GM10266 (cell line): ENCODE data around the gene TRIM33.

Experiments
- DNase-seq: peaks from one replicate; pipeline ENCODE4 v3.0.0; 2012; ENCODE audit errors: extremely low spot score
- CTCF ChIP-seq: IDR thresholded peaks from 2 replicates; pipeline ENCODE4 v1.5.1; 2012; ENCODE audit warnings: mild to moderate bottlenecking, low read depth; ENCODE audit not compliant: control insufficient read depth, insufficient read depth; ENCODE audit errors: missing control alignments

The TRIM33 gene

GRCh38 chr1:114467491-114467890, 43.5 kb downstream of the TRIM33 start:
- DNase-seq, result no peak
- TF ChIP-seq CTCF, result no peak

GRCh38 chr1:114466334-114467014, 44.5 kb downstream of the TRIM33 start:
- TF ChIP-seq CTCF, result no peak
- no peak for DNase-seq

- no peak for TF ChIP-seq CTCF
- DNase-seq, result no peak
Measured at GRCh38 chr1:114462963-114463362, 48.0 kb downstream of the TRIM33 start.

GRCh38 chr1:114462341-114462740, 48.7 kb downstream of the TRIM33 start:
- no peak for DNase-seq
- TF ChIP-seq CTCF, result no peak

- no peak for TF ChIP-seq CTCF
- DNase-seq, result no peak
Measured at GRCh38 chr1:114458237-114458777, 52.7 kb downstream of the TRIM33 start.

- no peak for TF ChIP-seq CTCF
- DNase-seq, result no peak
Measured at GRCh38 chr1:114457675-114458236, 53.2 kb downstream of the TRIM33 start.

GRCh38 chr1:114456586-114456985, 54.4 kb downstream of the TRIM33 start:
- TF ChIP-seq CTCF, result no peak
- no peak for DNase-seq
